HepG2 (cell line): ENCODE measurements around the gene RHEBL1. TPM values are rescaled to one million over a fixed set of nuclear protein-coding genes. Genes with fewer than 3 reads are reported as not detected.
A peak's percentile ranks its signal among the peaks of the same experiment; 100 is the strongest.

Source experiments
- ATAC-seq: fragments of 200-7000 bp; cut with Tn5 transposase; 3 replicates; pipeline ENCODE4 v1.9.1; 2020; ENCODE audit warnings: mild to moderate bottlenecking, moderate library complexity
- BruUV-seq: library from RNA; stranded (reverse); fragments of 400-500 nt; replicated peaks from 2 replicates; lab custom pipeline; 2021; lab: Mats Ljungman, UMichigan
- CTCF ChIA-PET: fragments of 300-600 bp; formaldehyde crosslinking; extraction: SDS; loops from one replicate; lab custom pipeline; 2021; ENCODE audit warnings: low total read pairs, inconsistent platforms, low intra/inter-chr PET ratio; lab: Yijun Ruan, JAX
- POLR2A ChIA-PET: fragments of 350-600 bp; sonication (Branson Sonifier 250); formaldehyde crosslinking; loops from one replicate; lab custom pipeline; 2020; ENCODE audit warnings: antibody characterized with exemption, inconsistent platforms; lab: Yijun Ruan, JAX
- DNase-seq: peaks from one replicate; pipeline ENCODE4 v3.0.0-alpha.2; 2015; ENCODE audit warnings: low spot score
- FAIRE-seq: peaks from 3 replicates; lab custom pipeline; 2011; peaks lifted over from hg19 to GRCh38; lab: Jason Lieb, UNC
- H2AFZ ChIP-seq: one replicate; pipeline ENCODE4 v1.6.1; 2011; ENCODE audit warnings: low read length, inconsistent platforms
- H3K27ac ChIP-seq: fragments of 300-600 bp; 3 replicates; pipeline ENCODE4 v1.8.0; 2011; ENCODE audit warnings: mixed run types, mild to moderate bottlenecking, mixed read lengths, low read length, inconsistent platforms; ENCODE audit not compliant: insufficient read depth; ENCODE audit errors: extremely low read length
- H3K27me3 ChIP-seq, 2 experiments: fragments of 200-600 bp in 1 of 2; 2 replicates in 1 of 2; 3 replicates in 1 of 2; pipeline versions ENCODE4 v1.6.0 to v1.8.0; 2011; ENCODE audit warnings: low read length in 2 of 2, mild to moderate bottlenecking in 2 of 2, moderate library complexity in 2 of 2, inconsistent platforms in 1 of 2; ENCODE audit not compliant: insufficient read depth in 2 of 2, control insufficient read depth in 1 of 2
- H3K36me3 ChIP-seq, 2 experiments: fragments of 200-600 bp in 1 of 2; replicated peaks in 1 of 2; 2 replicates in 1 of 2; 3 replicates in 1 of 2; pipeline versions ENCODE4 v1.5.1 to v1.8.0; 2011; ENCODE audit warnings: low read length in 2 of 2, inconsistent platforms in 1 of 2; ENCODE audit not compliant: insufficient read depth in 2 of 2, control insufficient read depth in 1 of 2
- H3K4me1 ChIP-seq: 2 replicates; pipeline ENCODE4 v1.5.1; 2012; ENCODE audit warnings: low read length, inconsistent platforms; ENCODE audit not compliant: insufficient read depth
- H3K4me2 ChIP-seq: 2 replicates; pipeline ENCODE4 v1.6.0; 2011; ENCODE audit warnings: low read depth, low read length, inconsistent platforms
- H3K4me3 ChIP-seq, 3 experiments: fragments of 200-600 bp in 1 of 3; sonication (generic), shearing (Covaris generic) in 1 of 3; replicated peaks in 1 of 3; 2 replicates each; pipeline ENCODE4 v1.5.1; 2011 to 2016; ENCODE audit warnings: low read length in 3 of 3, inconsistent platforms in 2 of 3, low read depth in 2 of 3, mild to moderate bottlenecking in 2 of 3, control low read depth in 1 of 3, mixed read lengths in 1 of 3; ENCODE audit not compliant: insufficient read depth in 1 of 3
- H3K79me2 ChIP-seq: one replicate; pipeline ENCODE4 v1.6.1; 2011; ENCODE audit warnings: low read length, inconsistent platforms; ENCODE audit not compliant: insufficient read depth
- H3K9ac ChIP-seq: 2 replicates; pipeline ENCODE4 v1.6.0; 2011; ENCODE audit warnings: mild to moderate bottlenecking, low read depth, low read length, inconsistent platforms; ENCODE audit not compliant: insufficient read depth
- H3K9me3 ChIP-seq: 2 replicates; pipeline ENCODE4 v1.5.1; 2012; ENCODE audit warnings: mild to moderate bottlenecking, low read length
- H4K20me1 ChIP-seq: 2 replicates; pipeline ENCODE4 v1.6.0; 2011; ENCODE audit warnings: inconsistent platforms, mild to moderate bottlenecking, low read length, moderate library complexity; ENCODE audit not compliant: insufficient read depth
- AGO2 ChIP-seq: fragments of 200-400 bp; formaldehyde crosslinking; optimal IDR thresholded peaks from 2 replicates; pipeline ENCODE3; 2017; ENCODE audit warnings: mild to moderate bottlenecking, low read depth, low read length, moderate library complexity
- ARNTL ChIP-seq: sonication (generic); formaldehyde crosslinking; IDR thresholded peaks from 2 replicates; pipeline ENCODE4 v1.4.0; 2020; ENCODE audit warnings: mild to moderate bottlenecking, missing genetic modification reagents
- HNRNPL ChIP-seq: fragments of 200-400 bp; formaldehyde crosslinking; IDR thresholded peaks from 2 replicates; pipeline ENCODE4 v1.6.1; 2017; ENCODE audit warnings: mild to moderate bottlenecking, low read depth, low read length
- ISL2 ChIP-seq: sonication (generic); formaldehyde crosslinking; IDR thresholded peaks from 2 replicates; pipeline ENCODE4 v1.5.0; 2020; ENCODE audit warnings: missing genetic modification reagents
- ZNF20 ChIP-seq: sonication (generic); formaldehyde crosslinking; IDR thresholded peaks from 2 replicates; pipeline ENCODE4 v1.4.0; 2020; ENCODE audit warnings: mild to moderate bottlenecking, moderate library complexity, missing genetic modification reagents
- WGBS: methylation state at CpG from one replicate; pipeline ENCODE4 v1.1.6; 2017; ENCODE audit warnings: low lambda C conversion rate; 5-methylcytosine and 5-hydroxymethylcytosine counted together
- in situ Hi-C: cut with HindIII; loops from 2 replicates; pipeline ENCODE4 v1.10.0; 2017; ENCODE audit warnings: low pct_unique_long_range_greater_than_20kb; ENCODE audit not compliant: extremely low pct_ligation_motif_present
- intact Hi-C: fragments of 100-400 bp; cut with micrococcal nuclease; formaldehyde crosslinking; loops from one replicate; pipeline ENCODE4 v1.10.0; 2022; ENCODE audit not compliant: unreplicated experiment
- polyA plus RNA-seq, 8 experiments: library from polyadenylated mRNA; depleted of rRNA in 3 of 8; stranded (reverse) in 7 of 8; unstranded in 1 of 8; fragments of >200 nt; fragmentation: Illumina TruSeq in 4 of 8; extraction: Trizol in 4 of 8; gene quantifications; 2 replicates each; pipeline versions ENCODE4 v1.2.1 to v1.2.3, GENCODE V29; 2011 to 2016; ENCODE audit warnings: low read depth in 4 of 8, missing spikeins in 1 of 8, mixed read lengths in 1 of 8; ENCODE audit not compliant: insufficient read depth in 1 of 8
- total RNA-seq, 5 experiments: library from RNA; depleted of rRNA; stranded (reverse); fragments of >200 nt; fragmentation: Illumina TruSeq; extraction: Trizol; gene quantifications; 2 replicates each; pipeline ENCODE4 v1.2.3, GENCODE V29; 2016; ENCODE audit warnings: low read depth in 1 of 5
- TF ChIP-seq, protein P1 (sequence below): sonication (generic); formaldehyde crosslinking; conservative IDR thresholded peaks from 2 replicates; pipeline ENCODE4 v1.8.0; 2022; ENCODE audit warnings: missing genetic modification reagents
- TF ChIP-seq, protein P2 (sequence below): sonication (generic); formaldehyde crosslinking; IDR thresholded peaks from 2 replicates; pipeline ENCODE4 v1.4.0; 2020; ENCODE audit warnings: missing genetic modification reagents, borderline replicate concordance

RHEBL1 gene
- total and polyA plus RNA-seq, 2 of the 13 experiments (the other 11 are each of a cell fraction or from before 2014, with no cell fraction given), result 1.4 to 2.5 TPM

DNA sequence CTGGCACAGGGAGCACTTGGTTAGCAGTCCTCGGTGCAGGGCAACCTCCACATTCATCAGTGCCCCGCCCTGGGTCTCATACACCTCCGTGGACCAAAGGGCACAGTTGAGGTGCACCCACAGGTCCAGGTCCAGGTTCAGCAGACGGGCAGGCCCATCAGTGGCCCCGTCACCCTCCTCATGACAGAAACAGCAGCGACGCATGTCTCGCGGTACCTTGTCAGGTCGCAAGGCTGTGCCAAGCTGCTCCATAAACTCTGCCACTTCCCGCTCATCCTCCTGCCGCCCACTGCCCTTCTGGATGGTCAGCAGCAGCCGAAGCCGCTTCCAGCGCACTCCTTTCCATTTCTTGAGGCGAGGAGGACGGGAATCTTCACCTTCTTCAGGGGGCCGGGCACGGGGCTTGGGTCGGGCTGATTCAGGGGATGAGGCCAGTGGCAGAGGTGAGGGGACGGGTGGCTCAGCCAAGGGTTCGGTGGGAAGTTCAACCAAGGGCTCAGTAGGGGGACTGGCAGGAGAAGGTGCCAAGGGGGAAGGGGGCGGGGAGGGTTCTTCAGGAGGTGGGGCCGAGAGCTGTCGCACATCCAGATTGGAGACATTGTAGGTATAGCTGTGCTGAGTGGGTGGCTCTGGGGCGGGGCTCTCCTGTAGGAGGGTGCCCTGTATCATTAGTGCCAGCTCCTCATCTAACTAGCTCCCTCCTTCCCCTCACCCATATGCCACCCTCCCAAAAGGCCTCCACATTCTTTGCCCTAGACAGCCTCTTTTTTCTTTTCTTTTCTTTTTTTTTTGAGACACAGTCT is 42.9 kb downstream of the RHEBL1 start:
- WGBS, result 97% methylated on average over 17 of the region's 26 CpGs
- Histone ChIP-seq H3K9ac (no peak overlapping the region), H3K9me3 (no peaks in the 10 kb centered on the region), H4K20me1 (no peaks in the 10 kb centered on the region), H3K27ac (no peak overlapping the region), H3K4me1 (no peaks in the 10 kb centered on the region), H3K4me3 (no peak overlapping the region), H3K27me3 (no peaks in the 10 kb centered on the region), H3K4me2 (no peak overlapping the region), H3K79me2 (no peaks in the 10 kb centered on the region), H3K36me3 (peaks cover 39 to 86% of the 10 kb centered on the region in 2 experiments), H2AFZ (no peak overlapping the region)
- TF ChIP-seq HNRNPL, result 0 out of 2 replicates have a peak, but pooled peaks have one; percentile 23
- TF ChIP-seq, protein P1, sequence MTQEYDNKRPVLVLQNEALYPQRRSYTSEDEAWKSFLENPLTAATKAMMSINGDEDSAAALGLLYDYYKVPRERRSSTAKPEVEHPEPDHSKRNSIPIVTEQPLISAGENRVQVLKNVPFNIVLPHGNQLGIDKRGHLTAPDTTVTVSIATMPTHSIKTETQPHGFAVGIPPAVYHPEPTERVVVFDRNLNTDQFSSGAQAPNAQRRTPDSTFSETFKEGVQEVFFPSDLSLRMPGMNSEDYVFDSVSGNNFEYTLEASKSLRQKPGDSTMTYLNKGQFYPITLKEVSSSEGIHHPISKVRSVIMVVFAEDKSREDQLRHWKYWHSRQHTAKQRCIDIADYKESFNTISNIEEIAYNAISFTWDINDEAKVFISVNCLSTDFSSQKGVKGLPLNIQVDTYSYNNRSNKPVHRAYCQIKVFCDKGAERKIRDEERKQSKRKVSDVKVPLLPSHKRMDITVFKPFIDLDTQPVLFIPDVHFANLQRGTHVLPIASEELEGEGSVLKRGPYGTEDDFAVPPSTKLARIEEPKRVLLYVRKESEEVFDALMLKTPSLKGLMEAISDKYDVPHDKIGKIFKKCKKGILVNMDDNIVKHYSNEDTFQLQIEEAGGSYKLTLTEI (CRISPR knock-in tag), result no peak
- no peak for TF ChIP-seq ARNTL
- peak; percentile 89 for TF ChIP-seq AGO2
- no peak for TF ChIP-seq ZNF20 (CRISPR knock-in tag)
- TF ChIP-seq, protein P2, sequence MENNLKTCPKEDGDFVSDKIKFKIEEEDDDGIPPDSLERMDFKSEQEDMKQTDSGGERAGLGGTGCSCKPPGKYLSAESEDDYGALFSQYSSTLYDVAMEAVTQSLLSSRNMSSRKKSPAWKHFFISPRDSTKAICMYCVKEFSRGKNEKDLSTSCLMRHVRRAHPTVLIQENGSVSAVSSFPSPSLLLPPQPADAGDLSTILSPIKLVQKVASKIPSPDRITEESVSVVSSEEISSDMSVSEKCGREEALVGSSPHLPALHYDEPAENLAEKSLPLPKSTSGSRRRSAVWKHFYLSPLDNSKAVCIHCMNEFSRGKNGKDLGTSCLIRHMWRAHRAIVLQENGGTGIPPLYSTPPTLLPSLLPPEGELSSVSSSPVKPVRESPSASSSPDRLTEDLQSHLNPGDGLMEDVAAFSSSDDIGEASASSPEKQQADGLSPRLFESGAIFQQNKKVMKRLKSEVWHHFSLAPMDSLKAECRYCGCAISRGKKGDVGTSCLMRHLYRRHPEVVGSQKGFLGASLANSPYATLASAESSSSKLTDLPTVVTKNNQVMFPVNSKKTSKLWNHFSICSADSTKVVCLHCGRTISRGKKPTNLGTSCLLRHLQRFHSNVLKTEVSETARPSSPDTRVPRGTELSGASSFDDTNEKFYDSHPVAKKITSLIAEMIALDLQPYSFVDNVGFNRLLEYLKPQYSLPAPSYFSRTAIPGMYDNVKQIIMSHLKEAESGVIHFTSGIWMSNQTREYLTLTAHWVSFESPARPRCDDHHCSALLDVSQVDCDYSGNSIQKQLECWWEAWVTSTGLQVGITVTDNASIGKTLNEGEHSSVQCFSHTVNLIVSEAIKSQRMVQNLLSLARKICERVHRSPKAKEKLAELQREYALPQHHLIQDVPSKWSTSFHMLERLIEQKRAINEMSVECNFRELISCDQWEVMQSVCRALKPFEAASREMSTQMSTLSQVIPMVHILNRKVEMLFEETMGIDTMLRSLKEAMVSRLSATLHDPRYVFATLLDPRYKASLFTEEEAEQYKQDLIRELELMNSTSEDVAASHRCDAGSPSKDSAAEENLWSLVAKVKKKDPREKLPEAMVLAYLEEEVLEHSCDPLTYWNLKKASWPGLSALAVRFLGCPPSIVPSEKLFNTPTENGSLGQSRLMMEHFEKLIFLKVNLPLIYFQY, result no peak
- TF ChIP-seq ISL2 (CRISPR knock-in tag), result no peak
- no peak for DNase-seq
- ChIA-PET POLR2A (no interaction called here), CTCF (no interaction called here)
- no peak; the same call in 2 of the 3 replicates for ATAC-seq
- BruUV-seq, result no TSS peak
- intact Hi-C loops (no loop called here), in situ Hi-C loops (no loop called here)
- no peak for FAIRE-seq
